ENCODE data around the gene P2RX7.

Gene P2RX7

GRCh38 chr12:121159467-121160307, 27.0 kb downstream of the P2RX7 start:
- TF ChIP-seq CSRNP3 (CRISPR knock-in tag; IDR thresholded peaks at IDR 0.05): no peak
- no peak for TF ChIP-seq POU6F1 (CRISPR knock-in tag; IDR thresholded peaks at IDR 0.05; ENCODE audit: borderline replicate concordance, low read depth)
- no peak for TF ChIP-seq CSDC2 (CRISPR knock-in tag; IDR thresholded peaks at IDR 0.05)
- TF ChIP-seq TOX (CRISPR knock-in tag; IDR thresholded peaks at IDR 0.05; ENCODE audit: borderline replicate concordance): no peak
- no peak for TF ChIP-seq BACH2 (CRISPR knock-in tag; IDR thresholded peaks at IDR 0.05; ENCODE audit: borderline replicate concordance)
- TF ChIP-seq PPARA (CRISPR knock-in tag; IDR thresholded peaks at IDR 0.05; ENCODE audit: borderline replicate concordance): no peak
- TF ChIP-seq PATZ1 (CRISPR knock-in tag; IDR thresholded peaks at IDR 0.05; ENCODE audit: borderline replicate concordance): no peak
- no peak for TF ChIP-seq SNAI2 (CRISPR knock-in tag; IDR thresholded peaks at IDR 0.05)
- TF ChIP-seq ZFP3 (CRISPR knock-in tag; IDR thresholded peaks at IDR 0.05): no peak
- no peak for TF ChIP-seq ESRRG (CRISPR knock-in tag; IDR thresholded peaks at IDR 0.05)
- no peak for TF ChIP-seq GLIS3 (CRISPR knock-in tag; IDR thresholded peaks at IDR 0.05)
- TF ChIP-seq TCF4 (CRISPR knock-in tag; IDR thresholded peaks at IDR 0.05; ENCODE audit: borderline replicate concordance): no peak
- no peak for TF ChIP-seq CREB5 (CRISPR knock-in tag; IDR thresholded peaks at IDR 0.05; ENCODE audit: low read depth)
- no peak for TF ChIP-seq ISL1 (CRISPR knock-in tag; IDR thresholded peaks at IDR 0.05)
- no peak for TF ChIP-seq TSHZ2 (CRISPR knock-in tag; IDR thresholded peaks at IDR 0.05)
- no peak for TF ChIP-seq ZNF70 (CRISPR knock-in tag; IDR thresholded peaks at IDR 0.05)
- no peak for ATAC-seq

- TF ChIP-seq ARNTL (CRISPR knock-in tag; IDR thresholded peaks at IDR 0.05; ENCODE audit: borderline replicate concordance, low read depth) (no peak), PPARA (CRISPR knock-in tag; IDR thresholded peaks at IDR 0.05; ENCODE audit: borderline replicate concordance) (no peak), GLIS3 (CRISPR knock-in tag; IDR thresholded peaks at IDR 0.05) (no peak), TSHZ2 (CRISPR knock-in tag; IDR thresholded peaks at IDR 0.05) (no peak), TOX (CRISPR knock-in tag; IDR thresholded peaks at IDR 0.05; ENCODE audit: borderline replicate concordance) (no peak), ZC3H10 (CRISPR knock-in tag; IDR thresholded peaks at IDR 0.05) (no peak)
- ATAC-seq: no peak
Observed at GRCh38 chr12:121162384-121162783, 29.7 kb downstream of the P2RX7 start.

Measured in SK-N-SH treated with all-trans-retinoic acid at 6 μM for 48 hours (cell line).